ENCODE results near the gene SDHAF1. TPM values are rescaled to one million over a fixed set of nuclear protein-coding genes. Genes with fewer than 3 reads are reported as not detected.

Gene SDHAF1
- total RNA-seq, 1 donor from 2014 or later = 17.5 TPM

DNA sequence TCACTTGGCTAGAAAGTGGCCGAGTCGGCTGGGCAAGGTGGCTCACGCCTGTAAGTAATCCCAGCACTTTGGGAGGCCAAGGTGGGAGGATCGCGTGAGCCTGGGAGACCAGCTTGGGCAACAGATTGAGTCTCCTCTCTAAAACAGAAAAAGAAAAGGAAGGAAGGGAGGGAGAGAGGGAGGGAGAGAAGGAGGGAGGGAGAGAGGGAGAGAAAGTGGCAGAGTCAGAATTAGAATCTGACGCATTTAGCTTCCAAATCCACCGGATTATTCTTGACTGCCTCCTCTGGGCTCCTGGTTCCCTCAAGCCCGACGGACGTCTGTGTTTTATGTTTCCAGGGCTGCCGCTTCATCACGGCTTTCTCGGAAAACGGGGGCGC lies 36.3 kb upstream of the SDHAF1 start:
- H3K4me1 Mint-ChIP-seq = no peaks in the 10 kb centered on the region
- no peak overlapping the region for H3K27ac Mint-ChIP-seq (ENCODE audit: unreplicated experiment)
- peaks cover 5% of the 10 kb centered on the region for H3K9me3 Mint-ChIP-seq
- DNase-seq (ENCODE audit: low read depth, low spot score) = no peak
- no peaks in the 10 kb centered on the region for H3K36me3 Mint-ChIP-seq (ENCODE audit: low read depth)
- peaks cover 69% of the 10 kb centered on the region for H3K27me3 Mint-ChIP-seq (ENCODE audit: low read depth)
- TF ChIP-seq, protein P1, sequence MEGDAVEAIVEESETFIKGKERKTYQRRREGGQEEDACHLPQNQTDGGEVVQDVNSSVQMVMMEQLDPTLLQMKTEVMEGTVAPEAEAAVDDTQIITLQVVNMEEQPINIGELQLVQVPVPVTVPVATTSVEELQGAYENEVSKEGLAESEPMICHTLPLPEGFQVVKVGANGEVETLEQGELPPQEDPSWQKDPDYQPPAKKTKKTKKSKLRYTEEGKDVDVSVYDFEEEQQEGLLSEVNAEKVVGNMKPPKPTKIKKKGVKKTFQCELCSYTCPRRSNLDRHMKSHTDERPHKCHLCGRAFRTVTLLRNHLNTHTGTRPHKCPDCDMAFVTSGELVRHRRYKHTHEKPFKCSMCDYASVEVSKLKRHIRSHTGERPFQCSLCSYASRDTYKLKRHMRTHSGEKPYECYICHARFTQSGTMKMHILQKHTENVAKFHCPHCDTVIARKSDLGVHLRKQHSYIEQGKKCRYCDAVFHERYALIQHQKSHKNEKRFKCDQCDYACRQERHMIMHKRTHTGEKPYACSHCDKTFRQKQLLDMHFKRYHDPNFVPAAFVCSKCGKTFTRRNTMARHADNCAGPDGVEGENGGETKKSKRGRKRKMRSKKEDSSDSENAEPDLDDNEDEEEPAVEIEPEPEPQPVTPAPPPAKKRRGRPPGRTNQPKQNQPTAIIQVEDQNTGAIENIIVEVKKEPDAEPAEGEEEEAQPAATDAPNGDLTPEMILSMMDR (conservative IDR thresholded peaks at IDR 0.05) = no peak
- H3K4me3 Mint-ChIP-seq = no peak overlapping the region

DNA sequence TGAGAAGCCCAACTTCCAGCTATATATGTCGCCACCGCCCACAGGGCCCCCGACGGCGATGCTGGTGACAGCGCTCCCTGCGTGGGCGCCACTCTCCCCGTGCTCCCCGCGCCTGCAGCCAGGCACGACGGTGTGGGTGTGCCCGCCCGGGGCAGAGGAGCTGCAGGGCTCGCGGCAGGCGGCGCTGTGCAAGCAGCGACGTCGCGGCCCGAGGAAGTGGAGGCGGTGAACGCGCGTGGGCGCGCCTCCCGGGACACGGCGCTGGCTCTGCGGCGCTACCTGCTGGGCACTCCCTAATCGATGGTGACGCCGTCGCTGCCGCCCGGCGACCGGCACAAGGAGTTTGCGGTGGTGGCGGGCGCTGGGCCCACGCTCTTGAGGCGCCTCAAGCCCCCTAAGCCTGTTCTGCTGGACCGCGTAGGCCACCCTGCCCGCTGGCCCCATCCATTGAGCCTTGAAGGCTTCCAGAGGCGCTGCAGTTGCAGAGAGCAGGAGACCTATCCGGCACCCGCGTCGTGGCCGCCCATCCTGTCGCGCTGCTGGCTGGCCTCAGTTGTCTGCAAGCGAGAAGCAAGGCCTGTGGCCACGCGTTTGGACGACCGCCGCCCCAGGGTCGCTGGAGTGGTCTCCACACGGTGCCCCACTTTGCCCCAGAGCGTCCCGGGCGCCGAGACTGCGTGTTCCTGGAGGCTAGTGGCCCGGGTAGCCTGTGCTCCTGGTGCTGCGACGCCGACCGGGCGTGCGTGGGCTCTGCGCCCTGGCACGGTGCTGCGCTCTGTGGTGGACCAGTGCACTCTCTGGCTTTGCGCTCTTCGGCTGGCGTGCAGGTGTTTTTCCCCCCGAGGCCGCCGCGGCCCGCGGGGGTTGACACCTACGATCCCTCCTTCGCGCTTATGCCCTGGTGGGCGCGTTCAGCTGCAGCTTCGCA lies 35.7 kb upstream of the SDHAF1 start:
- Mint-ChIP-seq H3K4me3 (no peak overlapping the region), H3K27me3 (ENCODE audit: low read depth) (peaks cover 70% of the 10 kb centered on the region)
- TF ChIP-seq, protein P1 (conservative IDR thresholded peaks at IDR 0.05) = peak; percentile 15

DNA sequence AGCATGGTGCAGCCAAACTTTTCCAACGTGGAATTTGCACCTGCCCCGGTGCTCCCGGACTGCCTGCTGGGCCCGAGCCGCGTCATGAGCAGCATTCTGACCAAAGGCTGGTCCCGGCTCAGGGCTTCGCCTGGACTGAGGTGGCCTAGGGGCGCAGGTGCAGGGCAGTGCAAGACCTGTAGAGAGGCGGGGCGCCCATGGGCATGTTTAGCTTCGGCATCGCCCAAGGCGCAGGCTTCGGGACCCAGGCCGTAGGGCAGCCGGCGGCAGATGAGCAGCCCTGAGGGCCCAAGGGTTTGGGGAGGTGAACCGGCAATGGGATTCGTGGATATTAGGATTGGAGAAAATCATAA lies 35.0 kb upstream of the SDHAF1 start:
- peaks cover 70% of the 10 kb centered on the region for H3K27me3 Mint-ChIP-seq (ENCODE audit: low read depth)
- TF ChIP-seq, protein P1 (conservative IDR thresholded peaks at IDR 0.05) = no peak
- peaks cover 5% of the 10 kb centered on the region for H3K9me3 Mint-ChIP-seq
- H3K4me3 Mint-ChIP-seq = no peak overlapping the region
- DNase-seq (ENCODE audit: low read depth, low spot score) = no peak
- H3K36me3 Mint-ChIP-seq (ENCODE audit: low read depth) = no peaks in the 10 kb centered on the region
- H3K4me1 Mint-ChIP-seq = no peaks in the 10 kb centered on the region
- H3K27ac Mint-ChIP-seq (ENCODE audit: unreplicated experiment) = no peak overlapping the region

More for the DNA sequence above, 35.7 kb upstream of the SDHAF1 start:
- H3K36me3 Mint-ChIP-seq (ENCODE audit: low read depth) = no peaks in the 10 kb centered on the region
- peaks cover 5% of the 10 kb centered on the region for H3K9me3 Mint-ChIP-seq
- H3K4me1 Mint-ChIP-seq = no peaks in the 10 kb centered on the region
- no peak for DNase-seq (ENCODE audit: low read depth, low spot score)
- no peak overlapping the region for H3K27ac Mint-ChIP-seq (ENCODE audit: unreplicated experiment)

DNA sequence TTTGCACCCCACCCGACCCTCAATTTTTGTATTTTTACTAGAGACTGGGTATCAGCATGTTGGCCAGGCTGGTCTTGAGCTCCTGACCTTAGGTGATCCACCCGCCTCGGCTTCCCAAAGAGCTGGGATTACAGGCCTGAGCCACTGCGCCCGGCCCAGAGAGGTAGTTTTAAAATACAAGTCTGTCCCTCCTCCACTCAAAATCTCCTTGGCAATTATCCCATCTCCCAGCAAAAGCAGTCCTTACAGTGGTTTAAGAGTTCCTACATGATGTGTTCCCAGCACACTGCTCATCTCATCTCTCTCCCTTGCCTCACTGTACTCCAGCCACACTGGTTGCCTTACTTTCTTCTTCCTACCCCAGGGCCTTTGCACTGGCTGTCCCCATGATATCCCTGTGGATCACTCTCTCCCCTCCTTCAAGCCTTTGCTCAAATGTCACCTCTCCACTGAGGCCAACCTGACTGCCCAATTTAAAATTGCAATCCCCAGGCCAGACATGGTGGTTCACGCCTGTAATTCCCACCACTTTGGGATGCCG lies 34.5 kb upstream of the SDHAF1 start:
- no peak overlapping the region for H3K27ac Mint-ChIP-seq (ENCODE audit: unreplicated experiment)
- TF ChIP-seq, protein P1 (conservative IDR thresholded peaks at IDR 0.05) = no peak
- H3K27me3 Mint-ChIP-seq (ENCODE audit: low read depth) = peaks cover 67% of the 10 kb centered on the region
- H3K9me3 Mint-ChIP-seq = peaks cover 5% of the 10 kb centered on the region
- H3K4me3 Mint-ChIP-seq = no peak overlapping the region
- no peaks in the 10 kb centered on the region for H3K4me1 Mint-ChIP-seq
- DNase-seq (ENCODE audit: low read depth, low spot score) = no peak
- H3K36me3 Mint-ChIP-seq (ENCODE audit: low read depth) = no peaks in the 10 kb centered on the region

DNA sequence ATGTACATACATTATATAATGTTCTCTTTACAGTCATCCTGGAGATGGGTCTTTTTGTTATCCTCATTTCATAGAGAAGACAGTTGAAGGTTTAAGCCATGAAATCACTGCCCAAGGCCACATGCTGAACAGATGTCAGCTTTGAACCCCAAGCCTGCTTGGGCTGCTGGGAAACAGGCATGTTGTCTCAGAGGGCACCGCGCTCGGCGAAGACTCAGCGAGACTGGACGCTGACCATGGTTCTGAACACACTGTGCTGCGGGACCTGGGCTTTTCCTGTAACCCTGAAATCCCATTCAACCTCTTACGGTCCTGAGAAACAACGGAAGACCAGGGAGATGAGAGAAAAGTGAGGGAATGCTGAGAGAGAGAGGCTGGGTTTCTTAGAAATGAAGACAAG lies 31.5 kb upstream of the SDHAF1 start:
- H3K9me3 Mint-ChIP-seq = no peaks in the 10 kb centered on the region
- DNase-seq (ENCODE audit: low read depth, low spot score) = peak; percentile 72
- no peak overlapping the region for H3K4me3 Mint-ChIP-seq
- no peak overlapping the region for H3K27ac Mint-ChIP-seq (ENCODE audit: unreplicated experiment)
- peaks cover 58% of the 10 kb centered on the region for H3K27me3 Mint-ChIP-seq (ENCODE audit: low read depth)
- TF ChIP-seq, protein P1 (conservative IDR thresholded peaks at IDR 0.05) = no peak
- no peaks in the 10 kb centered on the region for H3K36me3 Mint-ChIP-seq (ENCODE audit: low read depth)
- no peaks in the 10 kb centered on the region for H3K4me1 Mint-ChIP-seq

Data from neural crest cell (in vitro differentiated cells).